ENCODE measurements around the gene MYMK.

MYMK gene

DNA sequence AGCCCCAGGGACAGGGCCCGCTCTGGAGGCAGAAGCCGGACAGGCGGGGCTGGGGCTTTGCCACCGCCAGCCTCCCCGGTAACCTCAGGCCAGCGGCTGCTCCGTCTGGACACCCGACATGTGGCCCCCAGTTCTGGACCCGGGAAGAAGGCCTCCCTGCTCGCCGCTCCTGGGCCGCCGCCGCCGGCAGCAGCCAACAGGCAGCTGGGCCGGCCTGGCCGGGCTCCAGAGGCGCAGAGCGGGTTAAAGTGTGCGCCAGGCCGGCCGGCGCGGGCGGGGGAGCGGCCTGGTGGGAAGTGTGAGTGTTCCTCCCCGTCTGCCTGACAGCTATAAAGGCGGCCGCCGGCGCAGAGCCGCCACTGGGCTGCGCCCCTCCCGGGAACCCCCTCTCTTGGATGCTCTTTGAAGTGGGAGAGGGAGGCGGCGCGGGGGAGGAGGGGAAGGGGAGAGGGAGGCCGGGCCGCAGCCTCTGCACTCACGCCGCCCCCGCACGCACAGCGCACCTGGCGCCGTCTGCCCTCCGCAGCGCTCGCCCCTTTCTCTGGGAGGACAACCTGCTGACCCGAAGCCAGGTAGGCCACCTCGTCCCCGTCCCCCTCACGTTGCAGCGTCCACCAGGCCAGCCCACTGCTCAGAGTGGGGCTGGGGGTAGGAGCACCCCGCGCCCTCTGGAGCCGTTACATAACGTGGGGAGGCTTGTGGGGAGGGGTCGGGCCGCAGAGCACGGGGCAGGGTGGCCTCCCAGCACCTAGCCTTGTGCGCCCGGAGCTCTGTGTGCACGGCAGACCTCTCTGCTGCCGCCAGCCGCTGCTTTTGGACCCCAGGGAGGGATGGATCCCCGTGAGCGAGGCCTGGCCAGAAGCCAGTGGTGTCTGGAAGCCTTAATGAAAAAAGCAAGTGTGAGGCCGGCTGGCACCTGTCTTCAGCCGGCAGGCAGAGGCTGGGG is 9.9 kb upstream of the MYMK start, which contains the start of gene ADAMTSL2:
Gene ADAMTSL2 (plus strand): TSS at position 359 of the 946 bp plus-strand sequence. CDS start 2,009 bp downstream, outside the sequence.
- peak in 1 of 5 experiments; percentile 26 for DNase-seq

DNA sequence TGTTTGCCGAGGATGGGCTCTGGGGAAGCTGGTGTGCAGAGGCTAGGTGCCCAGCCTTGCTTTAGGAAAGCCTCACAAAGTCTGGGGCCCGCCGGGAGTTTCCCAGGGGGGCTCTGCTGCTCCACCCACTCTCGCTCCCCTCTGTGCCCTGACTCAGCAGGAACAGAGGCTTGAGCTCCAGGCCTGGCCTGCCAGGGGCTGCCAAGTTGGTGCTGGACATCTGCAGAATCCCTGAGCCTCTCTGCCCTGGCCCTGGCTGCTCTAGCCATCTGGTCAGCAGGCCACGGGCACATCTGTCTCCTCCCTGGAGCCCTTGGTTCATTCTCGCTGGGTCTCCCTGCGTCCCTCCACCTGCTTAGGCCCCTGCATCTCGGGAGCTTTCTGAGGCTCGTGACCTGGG is 9.1 kb upstream of the MYMK start:
- DNase-seq: no peak

DNA sequence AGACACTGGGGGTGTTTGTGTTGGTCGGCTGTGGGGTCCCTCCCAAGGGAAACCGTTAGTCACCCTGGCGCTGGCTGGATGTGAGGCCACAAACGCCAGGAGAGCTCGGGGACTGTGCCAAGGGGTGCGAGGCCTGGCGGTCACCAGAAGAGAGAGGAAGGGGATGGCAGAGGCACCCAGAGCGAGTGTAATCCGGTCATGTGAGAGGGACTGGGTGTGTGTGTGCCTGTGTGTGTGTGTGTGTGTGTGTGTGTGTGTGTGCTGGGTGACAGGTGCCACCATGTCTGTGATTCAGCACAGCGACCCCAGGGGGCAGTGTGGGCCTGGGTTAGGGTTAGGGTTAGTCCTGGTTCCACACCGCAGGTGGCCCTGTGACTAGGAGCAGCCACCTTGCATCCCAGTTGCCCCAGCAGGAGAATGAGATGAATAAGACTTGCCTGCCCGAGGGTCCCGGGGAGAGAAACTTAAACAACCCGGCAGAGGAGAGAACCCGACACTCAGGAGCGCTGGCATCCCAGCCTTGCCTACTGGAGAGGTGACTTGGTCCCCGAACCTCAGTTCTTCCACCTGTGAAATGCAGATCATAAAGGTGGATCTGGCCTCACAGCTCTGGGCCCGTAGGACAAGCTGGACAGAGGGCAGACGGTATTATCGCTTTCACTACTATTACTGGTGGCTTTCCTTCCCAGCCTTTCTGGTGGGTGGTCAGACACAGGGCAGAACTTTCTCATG is 8.3 kb upstream of the MYMK start:
- DNase-seq: peak in 3 of 5 experiments; percentile 37 to 71 (median 50)

DNA sequence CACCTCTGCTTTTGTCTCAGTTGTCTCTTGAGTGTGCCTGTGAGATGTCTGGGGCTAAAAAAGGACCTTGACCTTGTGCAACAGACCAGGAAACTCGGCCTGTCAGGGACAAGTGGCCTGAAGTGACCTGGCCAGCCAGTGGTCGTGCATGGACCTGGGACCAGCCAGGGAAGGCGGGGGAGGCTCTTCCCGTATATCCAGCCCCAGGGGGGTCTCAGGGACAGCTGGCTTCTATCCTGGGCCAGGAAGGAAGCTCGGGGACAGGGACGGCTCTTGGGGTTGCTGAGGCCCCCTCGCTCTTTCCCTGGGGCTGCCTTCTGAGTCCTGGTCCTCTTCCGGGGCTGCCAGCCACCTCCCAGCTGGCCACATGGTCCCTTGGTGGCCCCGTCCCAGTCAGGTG is 6.5 kb upstream of the MYMK start:
- no peak for DNase-seq

DNA sequence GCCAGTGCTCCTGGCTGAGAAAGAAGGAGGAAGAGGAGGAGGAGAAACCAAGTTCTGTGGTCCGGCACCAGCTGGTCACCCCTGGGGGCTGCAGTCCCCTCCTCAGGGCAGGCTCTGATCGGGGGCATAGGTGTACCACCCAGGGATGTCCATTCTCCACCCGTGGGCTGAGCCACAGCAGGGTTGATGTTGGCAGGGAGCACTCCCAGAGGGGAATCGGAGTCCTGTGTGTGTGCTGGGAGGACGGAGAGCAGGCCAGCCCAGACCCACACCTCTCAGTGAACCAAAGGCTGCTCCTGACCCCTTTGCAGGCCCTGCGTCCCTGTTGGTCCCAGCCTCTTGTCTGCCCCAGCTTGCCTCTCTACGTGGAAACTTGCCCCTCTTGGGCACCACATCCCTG is 5.1 kb upstream of the MYMK start:
- no peak for DNase-seq

DNA sequence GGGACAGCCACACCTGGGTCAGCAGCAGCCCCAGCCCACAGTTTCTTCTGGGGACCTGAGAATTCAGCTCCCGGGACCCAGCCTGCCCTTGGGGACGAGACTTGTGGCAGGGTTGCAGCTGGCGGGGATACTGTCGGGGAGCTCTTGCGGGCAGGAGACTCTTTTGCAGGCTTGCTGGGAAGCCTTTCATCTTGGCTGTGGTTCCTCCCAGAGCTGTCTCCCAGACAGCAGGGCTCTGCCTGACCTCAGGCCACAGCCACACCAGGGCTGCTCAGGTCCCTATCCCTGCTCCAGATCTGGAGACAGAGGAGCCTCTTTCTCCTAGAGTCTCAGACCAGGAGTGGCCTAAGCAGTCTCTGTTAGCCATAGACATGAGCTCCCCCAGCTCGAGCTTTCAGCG is 4.7 kb upstream of the MYMK start:
- no peak for DNase-seq

DNA sequence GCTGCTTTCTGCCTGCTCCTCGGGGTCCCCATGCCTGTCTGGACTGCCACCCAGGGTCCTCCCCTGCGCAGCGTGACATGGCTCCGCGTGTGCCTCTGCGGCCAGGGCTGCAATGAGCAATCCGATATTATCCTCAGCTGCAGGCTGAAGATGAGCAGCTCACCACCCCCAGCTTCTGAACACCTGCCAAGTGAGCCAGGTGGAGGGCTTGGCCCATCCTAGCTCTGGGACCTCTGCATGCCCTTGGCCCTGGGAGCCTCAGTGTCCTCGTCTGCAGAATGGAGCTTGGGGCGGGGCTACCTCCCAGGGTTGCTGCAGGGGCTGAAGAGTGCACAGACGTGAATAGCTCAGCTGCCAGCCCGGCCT is 4.1 kb upstream of the MYMK start:
- DNase-seq: no peak

DNA sequence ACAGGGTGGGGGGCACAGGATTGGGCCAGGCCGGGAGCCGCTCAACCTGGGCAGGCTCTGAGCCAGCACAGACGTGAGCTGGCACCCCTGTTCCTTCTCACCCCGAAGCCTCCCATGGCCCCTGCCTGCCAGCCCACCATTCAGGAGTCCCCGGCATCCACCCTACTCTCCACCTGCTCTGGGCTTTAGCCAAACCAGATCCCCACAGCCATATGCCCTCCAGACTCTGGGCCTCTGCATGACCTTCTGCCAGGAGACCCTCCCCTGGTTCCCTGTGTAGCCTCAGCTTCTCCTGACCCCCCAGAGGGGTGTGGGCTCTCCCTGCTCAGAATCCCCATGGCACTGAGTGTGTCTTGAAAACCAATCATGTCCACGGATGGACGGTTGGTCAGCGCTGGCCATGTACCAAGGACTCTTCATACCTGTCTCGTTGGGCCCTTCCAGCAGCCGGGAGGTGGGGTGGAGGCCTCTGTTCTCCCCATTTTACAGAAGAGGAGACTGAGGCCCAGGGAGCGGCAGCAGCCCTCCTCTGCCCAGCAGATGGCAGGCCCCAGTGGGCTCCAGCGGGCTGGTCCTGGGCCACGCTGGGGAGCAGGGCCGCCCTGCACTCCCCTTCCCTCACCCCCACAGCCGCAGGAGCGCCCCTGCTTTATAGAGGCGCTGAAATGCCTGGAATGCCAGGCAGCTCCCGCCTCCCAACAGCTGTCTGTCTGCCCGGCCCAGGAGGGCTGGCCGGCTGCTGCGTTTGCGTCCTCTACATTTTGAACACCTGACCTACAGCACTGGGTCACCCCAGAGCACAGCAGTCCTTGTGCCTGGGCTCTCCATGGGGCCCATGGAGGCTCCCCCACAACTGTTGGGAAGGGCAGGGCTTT is 3.5 kb upstream of the MYMK start:
- DNase-seq: no peak

DNA sequence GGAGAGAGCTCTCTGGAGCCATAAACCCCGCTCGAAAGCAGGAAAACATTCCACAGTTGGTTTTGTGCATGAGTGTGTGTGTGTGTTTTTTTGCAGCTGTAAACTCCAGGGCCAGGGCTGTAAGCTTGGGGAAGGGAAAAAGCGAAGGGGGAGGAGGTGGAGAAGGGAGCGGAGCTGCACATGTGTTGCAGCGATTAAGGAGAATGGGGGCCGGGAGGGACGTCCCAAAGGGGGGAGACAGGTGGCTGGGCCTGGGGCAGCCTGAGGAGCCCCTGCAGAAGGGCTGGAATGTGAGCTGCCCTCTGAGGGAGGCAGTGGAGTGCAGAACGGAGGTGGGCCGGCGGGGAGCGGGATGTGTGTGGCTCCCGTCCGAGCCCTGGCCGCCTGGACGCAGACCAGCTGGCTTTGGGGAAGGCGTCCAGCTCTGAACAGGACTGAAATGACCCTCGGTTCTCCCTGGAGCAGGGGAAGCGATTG is 2.7 kb upstream of the MYMK start:
- DNase-seq: no peak

DNA sequence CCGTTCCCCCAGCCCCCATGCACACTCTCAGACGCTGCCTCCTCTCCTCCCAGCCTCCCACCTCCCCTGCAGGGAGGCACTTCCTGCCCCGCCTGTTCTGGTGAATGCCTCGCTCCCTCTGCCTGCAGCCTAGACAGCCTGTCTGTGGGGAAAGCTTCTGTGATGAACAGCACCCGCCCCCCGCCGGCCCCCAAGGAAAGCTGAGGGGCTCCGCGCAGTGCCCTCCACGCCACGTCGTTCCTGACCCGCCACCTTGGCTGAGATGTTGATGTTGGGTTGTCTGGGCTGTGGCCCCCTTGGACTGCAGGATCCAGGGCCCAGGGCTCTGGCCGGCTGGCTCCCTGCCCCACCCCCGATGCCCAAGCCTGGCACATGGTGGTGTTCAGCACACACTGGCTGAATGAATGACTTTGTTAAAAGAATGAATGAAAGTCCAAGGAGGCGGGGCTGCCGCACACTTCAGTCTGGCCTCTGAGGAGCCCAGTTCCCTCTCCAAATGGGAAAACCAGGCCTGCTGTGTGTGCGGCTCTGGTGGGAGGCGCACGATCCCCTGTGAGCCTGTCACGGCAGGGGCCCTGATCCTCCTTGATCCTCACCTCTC is 2.1 kb upstream of the MYMK start:
- no peak for DNase-seq

DNA sequence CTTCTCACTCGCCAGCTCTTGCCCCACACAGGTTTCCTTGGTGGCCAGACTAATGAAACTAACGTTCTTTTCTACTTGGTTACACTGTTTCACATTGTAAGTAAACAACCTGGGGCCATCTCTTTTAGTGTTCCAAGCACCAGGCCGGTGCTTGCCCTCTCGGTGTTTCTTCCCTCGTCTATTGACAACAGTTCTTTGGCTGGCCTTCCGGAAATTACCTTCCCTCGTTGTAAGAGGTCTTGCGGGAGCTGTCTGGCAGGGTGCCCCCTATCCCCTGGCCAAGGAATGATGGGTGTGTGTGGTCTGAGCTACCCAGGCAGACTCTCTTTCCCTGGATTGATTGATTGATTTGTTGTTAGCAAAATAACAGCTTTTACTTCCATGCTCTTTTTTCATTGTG is 918 bp upstream of the MYMK start:
- DNase-seq: no peak

DNA sequence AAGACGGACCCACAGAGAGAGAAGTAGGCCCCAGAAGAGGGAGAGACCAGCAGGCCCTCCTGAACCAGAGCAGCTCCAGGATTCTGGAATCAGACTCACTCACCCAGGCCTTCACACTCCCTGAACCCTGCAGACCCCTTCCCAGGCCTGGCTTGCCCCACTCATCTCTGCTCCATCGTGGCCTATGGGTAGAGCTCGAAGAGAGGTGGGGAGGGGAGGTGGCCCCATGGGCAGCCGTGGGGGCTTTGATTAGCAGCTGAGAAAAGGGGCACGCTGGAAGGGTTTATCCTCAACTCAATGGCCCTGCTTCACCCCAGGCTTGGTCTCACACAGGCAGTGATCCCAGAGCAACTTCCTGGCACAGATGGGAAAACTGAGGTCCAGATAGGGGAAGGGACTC is 613 bp downstream of the MYMK start:
- DNase-seq: no peak

DNA sequence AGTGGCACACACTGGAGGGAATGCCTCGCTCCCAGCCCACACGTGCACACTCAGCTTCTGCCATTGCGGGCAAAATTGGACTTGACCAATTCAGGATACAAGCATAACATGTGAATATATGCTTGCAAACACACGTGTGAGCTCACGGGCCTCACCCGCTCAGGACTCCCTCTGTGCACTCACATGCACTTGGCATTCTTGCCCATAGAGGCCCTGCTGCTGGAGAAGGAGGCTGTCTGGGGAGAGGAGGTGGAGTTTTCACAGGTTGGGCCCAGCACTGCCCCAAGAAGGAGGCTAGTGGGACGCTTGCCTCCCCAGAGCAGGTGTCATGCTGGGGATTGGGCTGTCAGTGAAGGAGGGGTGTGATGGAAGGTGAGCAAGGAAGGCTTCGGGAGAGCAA is 1.7 kb downstream of the MYMK start:
- no peak for DNase-seq

DNA sequence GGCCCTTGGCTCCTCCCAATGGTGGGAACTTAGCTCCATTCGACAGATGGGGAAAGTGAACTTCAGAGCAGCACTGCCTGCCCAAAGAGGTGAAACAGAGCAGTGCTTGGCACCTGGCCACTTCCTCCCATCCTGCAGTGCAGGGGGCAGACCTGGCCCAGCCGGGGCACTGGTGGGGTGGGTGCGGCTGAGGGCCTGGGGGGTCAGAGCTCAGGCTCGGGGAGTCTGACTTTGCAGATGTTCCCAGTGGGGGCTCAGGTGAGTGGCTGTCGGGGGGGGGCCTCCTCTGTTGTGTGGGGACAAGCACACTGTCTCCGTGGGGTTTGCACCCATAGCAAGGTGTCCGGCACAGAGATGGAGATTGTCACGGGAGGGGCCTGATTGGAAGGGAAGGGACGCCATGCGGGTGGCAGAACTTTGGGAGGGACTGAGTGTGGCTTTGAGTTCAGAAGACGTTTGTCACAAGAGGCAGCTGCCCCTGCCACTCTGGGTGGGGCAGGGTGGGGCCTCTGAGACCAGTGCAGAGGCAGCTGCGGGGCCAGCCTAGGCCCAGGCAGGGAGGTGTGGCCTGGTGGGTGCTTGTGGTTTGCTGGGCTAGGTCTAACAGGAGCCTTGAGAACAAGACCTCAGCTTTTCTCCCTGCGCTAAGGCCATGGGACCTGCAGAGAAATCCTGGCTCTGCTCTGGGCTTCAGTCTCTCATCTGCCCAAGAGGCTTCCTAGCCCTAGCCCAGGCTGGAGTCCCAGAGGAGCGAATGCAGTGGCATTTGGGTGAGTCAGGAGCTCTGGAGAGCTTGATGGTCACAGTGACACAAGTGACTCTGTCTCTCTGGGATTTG is 2.5 kb downstream of the MYMK start:
- no peak for DNase-seq

DNA sequence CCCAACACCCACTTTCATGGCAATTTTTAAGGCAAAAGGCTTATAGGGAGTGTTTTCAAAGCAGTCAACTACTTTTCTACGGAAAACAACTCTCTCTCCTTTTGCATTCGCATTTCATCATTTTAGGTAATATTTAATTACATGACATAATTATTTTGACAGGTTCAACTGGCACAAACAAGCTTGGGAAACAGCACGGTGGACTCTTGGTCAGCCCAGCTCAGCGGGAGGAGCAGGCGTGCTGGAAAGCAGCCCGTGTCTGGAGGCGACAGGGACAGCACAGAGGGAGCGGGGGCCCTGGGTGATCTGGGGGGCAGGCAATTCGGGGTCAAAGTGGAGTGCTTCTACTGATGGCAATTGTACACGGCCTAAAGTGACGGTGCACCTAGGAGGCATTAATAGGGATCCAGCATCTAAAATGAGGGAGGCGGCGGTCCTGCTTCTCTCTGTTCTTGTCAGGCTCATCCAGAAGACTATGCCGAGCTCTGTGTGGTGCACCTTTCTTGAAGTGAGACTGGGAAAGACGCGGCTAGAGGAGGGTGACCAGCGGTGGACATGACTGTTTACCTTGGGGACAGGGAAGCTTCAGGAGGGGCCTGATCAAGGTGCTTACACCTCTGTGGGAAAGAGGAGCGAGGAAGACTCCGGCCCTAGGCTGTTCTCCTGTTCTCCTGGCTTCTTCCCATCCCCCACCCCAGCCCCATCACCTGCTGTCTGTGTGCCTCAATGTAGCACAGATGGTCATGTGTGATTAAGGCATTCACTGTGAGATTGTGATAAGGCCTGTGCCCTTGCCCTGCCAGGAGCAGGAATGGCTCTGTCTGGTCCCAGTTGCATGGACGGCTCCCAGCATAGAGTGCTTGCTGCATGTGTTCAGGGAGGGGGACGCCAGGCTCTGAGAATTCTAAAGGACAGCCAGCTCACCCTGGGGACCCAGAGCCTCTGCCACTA is 3.4 kb downstream of the MYMK start:
- DNase-seq: no peak

DNA sequence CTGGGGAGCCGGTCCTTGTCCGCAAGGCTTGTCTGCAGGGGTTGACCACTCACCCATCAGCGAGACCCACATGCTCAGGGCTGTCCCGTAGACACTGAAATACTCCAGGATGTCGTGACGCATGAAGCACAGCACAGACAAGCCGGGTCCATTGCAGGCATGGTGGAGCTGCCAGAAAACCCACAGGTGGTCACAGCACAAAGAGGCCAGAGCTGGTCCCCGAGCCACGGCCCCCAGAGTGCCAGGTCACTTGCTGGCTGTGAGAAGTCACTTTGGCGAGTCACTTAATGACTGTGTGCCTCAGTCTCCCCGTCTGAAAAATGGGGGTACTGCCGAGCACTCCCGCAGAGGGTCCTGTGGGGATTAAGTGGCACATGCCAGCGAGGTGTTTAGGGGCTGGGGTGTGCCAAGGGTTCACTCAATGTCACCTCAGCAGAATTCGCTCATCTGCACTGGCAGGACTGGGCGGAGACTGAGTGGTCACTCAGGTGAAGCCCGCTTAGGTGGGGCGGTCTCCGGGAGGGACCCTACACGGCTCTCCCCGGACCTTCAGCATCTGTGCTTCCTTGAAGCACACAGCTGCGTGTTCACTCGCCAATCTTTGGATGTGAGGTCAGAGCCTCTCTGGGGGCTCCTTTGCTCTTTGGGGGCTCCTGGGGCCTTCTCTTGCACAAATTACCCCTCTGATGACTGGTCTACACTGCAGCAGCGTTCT is 4.5 kb downstream of the MYMK start:
- no peak for DNase-seq

DNA sequence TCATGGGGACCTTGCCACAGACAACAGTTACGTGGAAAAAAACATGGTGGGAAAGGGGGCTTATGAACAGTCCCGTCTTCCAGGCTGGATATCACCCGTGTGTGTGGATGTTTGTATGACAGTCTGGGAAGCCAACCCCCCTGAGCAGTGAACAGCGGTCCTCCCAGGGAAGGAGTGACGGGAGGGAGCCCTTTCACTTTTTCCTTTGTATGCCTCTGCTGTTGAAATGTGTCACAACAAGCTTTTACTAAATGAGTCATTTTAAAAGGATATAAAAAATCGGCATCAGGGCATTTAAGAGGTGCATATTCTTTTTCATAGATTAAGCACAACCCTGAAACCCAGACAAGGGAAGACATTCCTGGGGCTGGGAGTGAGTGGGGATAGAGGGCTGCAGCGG is 5.1 kb downstream of the MYMK start:
- DNase-seq: no peak

DNA sequence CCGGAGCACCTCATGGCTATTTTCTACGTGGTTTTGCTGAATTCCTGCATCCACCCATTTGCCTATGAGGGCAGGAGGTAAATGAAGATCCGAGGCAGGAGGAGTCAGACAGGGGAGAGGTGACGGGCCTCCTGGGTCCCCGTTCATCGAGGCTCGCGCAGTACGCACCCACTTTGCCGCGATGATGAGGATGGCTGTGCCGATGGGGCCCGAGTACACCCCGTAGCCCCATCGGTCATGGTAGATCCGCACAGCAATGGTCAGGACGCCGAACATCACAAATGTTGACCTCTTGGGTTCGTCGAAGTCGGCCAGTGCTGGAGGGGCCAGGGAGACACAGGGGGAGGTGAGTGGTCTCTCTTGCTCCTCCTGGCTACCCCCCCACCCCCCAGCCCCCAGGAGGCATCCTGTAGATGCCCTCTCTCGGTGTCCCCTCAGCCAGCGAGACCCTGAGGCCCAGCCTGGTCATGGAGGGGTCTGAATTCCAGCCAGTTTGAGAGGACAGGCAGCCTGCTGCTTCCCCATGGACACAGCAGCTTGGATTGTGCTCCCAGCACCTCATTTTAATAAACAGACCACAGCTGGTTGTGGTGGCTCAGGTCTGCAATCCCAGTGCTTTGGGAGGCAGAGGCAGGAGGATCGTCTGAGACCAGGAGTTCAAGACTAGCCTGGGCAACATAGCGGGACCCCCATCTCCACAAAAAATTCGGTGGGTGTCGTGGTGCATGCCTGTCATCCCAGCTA is 5.9 kb downstream of the MYMK start:
- DNase-seq: no peak

DNA sequence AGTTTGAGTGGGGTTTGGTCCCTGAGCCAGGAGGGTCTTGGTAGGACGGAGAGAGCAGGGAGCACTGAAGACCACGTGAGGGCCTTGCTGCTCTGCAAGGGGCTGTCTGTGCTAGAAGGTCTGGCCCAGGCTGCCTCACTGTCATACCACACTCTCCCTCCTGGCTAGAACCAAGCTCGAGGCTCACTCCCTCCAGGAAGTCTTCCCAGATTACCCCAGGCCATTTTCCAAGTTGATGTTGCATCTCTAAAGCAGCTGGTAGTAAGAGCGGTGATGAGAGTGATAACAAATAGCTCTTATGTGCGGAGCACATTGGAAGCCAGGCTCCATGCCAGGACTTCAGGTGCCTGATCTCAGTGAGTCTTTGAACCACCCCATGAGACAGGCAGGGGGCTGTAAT is 6.6 kb downstream of the MYMK start:
- no peak for DNase-seq

Data from T-helper 2 cell (primary cell).